G401 (cell line): ENCODE data around the gene CLEC4E. TPM values are rescaled to one million over a fixed set of nuclear protein-coding genes. Genes with fewer than 3 reads are reported as not detected.
"Not testable (repeated sequence)": the region's sequence is repeated elsewhere in the genome, so short reads cannot be mapped to it uniquely, and the experiment has no call there.

ENCODE experiments used
- DNase-seq: peaks from one replicate; pipeline ENCODE4 v3.0.0-alpha.2; 2015; ENCODE audit warnings: low spot score
- in situ Hi-C: cut with HindIII; loops from 2 replicates; pipeline ENCODE4 v1.10.0; 2016; ENCODE audit warnings: low sequenced_read_pairs, mixed read lengths
- total RNA-seq: library from RNA; depleted of rRNA; stranded (reverse); fragments of >200 nt; shearing (Covaris generic); gene quantifications from 2 replicates; pipeline ENCODE4 v1.2.3, GENCODE V29; 2014; rRNA removed

CLEC4E gene
- total RNA-seq, result not detected in 2 replicates

- DNase-seq, result peak; percentile 2
- in situ Hi-C loops, result not testable (repeated sequence)
Observed at GRCh38 chr12:8540831-8541230, at the start of gene CLEC4E. Gene CLEC4E, minus strand, starts transcription at chr12:8540905. Its CDS starts 108 bp downstream, at chr12:8540797.

GRCh38 chr12:8589679-8590078 lies 49.0 kb upstream of the CLEC4E start:
- in situ Hi-C loops, result no loop called here

GRCh38 chr12:8584478-8584877 lies 43.8 kb upstream of the CLEC4E start:
- in situ Hi-C loops, DNase-seq: not testable (repeated sequence)

More at GRCh38 chr12:8589679-8590078, 49.0 kb upstream of the CLEC4E start:
- no peak for DNase-seq

GRCh38 chr12:8584004-8584403 lies 43.3 kb upstream of the CLEC4E start:
- in situ Hi-C loops, result no loop called here
- no peak for DNase-seq

GRCh38 chr12:8581098-8581784 lies 40.5 kb upstream of the CLEC4E start:
- in situ Hi-C loops, result no loop called here
- no peak for DNase-seq

GRCh38 chr12:8577879-8578278 lies 37.2 kb upstream of the CLEC4E start:
- no peak for DNase-seq
- in situ Hi-C loops, result no loop called here

GRCh38 chr12:8572507-8572906 lies 31.8 kb upstream of the CLEC4E start:
- in situ Hi-C loops, result no loop called here
- no peak for DNase-seq

GRCh38 chr12:8566525-8566924 lies 25.8 kb upstream of the CLEC4E start:
- in situ Hi-C loops, result no loop called here
- no peak for DNase-seq

GRCh38 chr12:8566052-8566451 lies 25.3 kb upstream of the CLEC4E start:
- DNase-seq, in situ Hi-C loops: not testable (repeated sequence)

- in situ Hi-C loops, result no loop called here
- no peak for DNase-seq
Observed at GRCh38 chr12:8564656-8565055, 24.0 kb upstream of the CLEC4E start.

- in situ Hi-C loops, result no loop called here
- no peak for DNase-seq
Observed at GRCh38 chr12:8563356-8563755, 22.7 kb upstream of the CLEC4E start.

GRCh38 chr12:8562310-8562709 lies 21.6 kb upstream of the CLEC4E start:
- in situ Hi-C loops, result no loop called here
- DNase-seq, result no peak

GRCh38 chr12:8561011-8561410 lies 20.3 kb upstream of the CLEC4E start:
- DNase-seq, result no peak
- in situ Hi-C loops, result no loop called here

GRCh38 chr12:8559676-8560075 lies 19.0 kb upstream of the CLEC4E start:
- in situ Hi-C loops, result no loop called here
- no peak for DNase-seq

- in situ Hi-C loops, result no loop called here
Observed at GRCh38 chr12:8556531-8557097, 15.9 kb upstream of the CLEC4E start.

GRCh38 chr12:8554451-8555195 lies 13.9 kb upstream of the CLEC4E start:
- in situ Hi-C loops, result no loop called here
- no peak for DNase-seq

More at GRCh38 chr12:8556531-8557097, 15.9 kb upstream of the CLEC4E start:
- no peak for DNase-seq

- in situ Hi-C loops, result no loop called here
- no peak for DNase-seq
Observed at GRCh38 chr12:8553088-8553627, 12.5 kb upstream of the CLEC4E start.

GRCh38 chr12:8549381-8549780 lies 8.7 kb upstream of the CLEC4E start:
- no peak for DNase-seq
- in situ Hi-C loops, result no loop called here

- no peak for DNase-seq
- in situ Hi-C loops, result no loop called here
Observed at GRCh38 chr12:8548192-8548591, 7.5 kb upstream of the CLEC4E start.

- no peak for DNase-seq
- in situ Hi-C loops, result no loop called here
Observed at GRCh38 chr12:8547645-8548044, 6.9 kb upstream of the CLEC4E start.
